ENCODE data around the gene DNAI4.
"Not testable (repeated sequence)": the region's sequence is repeated elsewhere in the genome, so short reads cannot be mapped to it uniquely, and the experiment has no call there.

DNAI4 gene

GRCh38 chr1:66929146-66929688, 4.6 kb upstream of the DNAI4 start:
- no peak for DNase-seq (ENCODE audit: low read depth)

DNA sequence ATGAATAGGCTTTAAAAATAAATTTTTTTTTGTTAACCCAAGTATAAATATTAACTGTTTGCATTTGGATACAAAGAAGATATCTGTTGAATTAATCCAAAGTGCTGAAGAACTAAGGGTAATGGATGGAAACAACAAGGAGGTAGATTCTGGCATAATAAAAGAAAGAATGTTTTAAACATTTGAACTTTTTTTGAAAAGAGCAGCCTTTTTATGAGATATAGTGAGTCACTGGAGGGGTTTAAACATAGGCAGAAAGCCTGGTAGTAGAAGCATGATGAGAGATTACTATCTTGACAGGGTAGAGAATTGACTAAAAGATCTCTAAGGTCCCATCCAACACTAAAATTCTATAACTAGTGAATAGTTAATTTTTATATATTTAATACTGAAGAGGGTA, 2.9 kb upstream of the DNAI4 start:
- no peak for DNase-seq (ENCODE audit: low read depth)

GRCh38 chr1:66925944-66926343, 1.3 kb upstream of the DNAI4 start:
- DNase-seq (ENCODE audit: low read depth), result no peak

DNA sequence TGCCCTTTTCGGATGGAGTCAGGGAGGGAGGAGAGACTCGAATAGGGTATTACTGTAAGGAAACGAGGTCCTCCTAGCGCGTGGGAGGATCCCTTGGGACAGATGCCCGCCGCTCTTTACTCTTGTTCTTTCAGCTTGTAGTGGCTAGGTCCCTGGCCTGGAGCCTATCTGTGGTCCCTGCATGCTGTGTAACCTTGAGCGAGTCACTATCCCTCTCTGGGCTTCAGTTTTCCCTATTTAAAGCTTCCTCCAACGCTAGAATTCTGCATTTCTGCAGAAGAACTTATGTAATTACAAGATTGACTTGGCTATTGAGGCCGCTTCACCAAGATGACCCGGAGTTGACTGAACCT, 878 bp upstream of the DNAI4 start:
- DNase-seq (ENCODE audit: low read depth), result no peak

DNA sequence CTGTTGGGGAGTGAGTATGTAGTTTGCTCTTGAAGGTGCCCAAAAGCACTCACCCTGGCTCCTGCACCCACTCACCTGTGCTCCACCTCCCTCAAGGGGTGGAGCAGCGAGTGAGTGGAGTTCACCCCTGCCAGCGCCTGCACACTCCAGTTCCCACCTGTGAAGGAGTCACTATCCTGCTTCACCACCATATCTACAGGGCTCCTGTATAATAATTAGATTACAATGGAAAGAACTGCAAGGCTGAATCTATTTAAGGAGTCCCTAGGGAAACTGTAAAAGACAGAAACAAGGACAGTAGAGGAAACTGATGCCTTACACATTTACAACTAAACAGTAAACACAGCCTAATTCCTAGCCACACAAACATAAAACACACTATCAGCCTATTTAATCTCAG, 4.1 kb downstream of the DNAI4 start:
- DNase-seq (ENCODE audit: low read depth), result no peak

- DNase-seq (ENCODE audit: low read depth), result no peak
These were observed 4.8 kb downstream of the DNAI4 start for GRCh38 chr1:66919828-66920227.

GRCh38 chr1:66919063-66919462, 5.6 kb downstream of the DNAI4 start:
- DNase-seq (ENCODE audit: low read depth), result no peak

- DNase-seq (ENCODE audit: low read depth), result no peak
These were observed 7.2 kb downstream of the DNAI4 start for GRCh38 chr1:66917476-66917875.

GRCh38 chr1:66916320-66916719, 8.3 kb downstream of the DNAI4 start:
- no peak for DNase-seq (ENCODE audit: low read depth)

GRCh38 chr1:66915203-66915602, 9.5 kb downstream of the DNAI4 start:
- DNase-seq (ENCODE audit: low read depth), result not testable (repeated sequence)

GRCh38 chr1:66893712-66894111, 30.9 kb downstream of the DNAI4 start:
- no peak for DNase-seq (ENCODE audit: low read depth)

GRCh38 chr1:66890621-66891020, 34.0 kb downstream of the DNAI4 start:
- DNase-seq (ENCODE audit: low read depth), result no peak

GRCh38 chr1:66889030-66889429, 35.6 kb downstream of the DNAI4 start:
- no peak for DNase-seq (ENCODE audit: low read depth)

GRCh38 chr1:66876664-66877063, 48.0 kb downstream of the DNAI4 start:
- no peak for DNase-seq (ENCODE audit: low read depth)

DNA sequence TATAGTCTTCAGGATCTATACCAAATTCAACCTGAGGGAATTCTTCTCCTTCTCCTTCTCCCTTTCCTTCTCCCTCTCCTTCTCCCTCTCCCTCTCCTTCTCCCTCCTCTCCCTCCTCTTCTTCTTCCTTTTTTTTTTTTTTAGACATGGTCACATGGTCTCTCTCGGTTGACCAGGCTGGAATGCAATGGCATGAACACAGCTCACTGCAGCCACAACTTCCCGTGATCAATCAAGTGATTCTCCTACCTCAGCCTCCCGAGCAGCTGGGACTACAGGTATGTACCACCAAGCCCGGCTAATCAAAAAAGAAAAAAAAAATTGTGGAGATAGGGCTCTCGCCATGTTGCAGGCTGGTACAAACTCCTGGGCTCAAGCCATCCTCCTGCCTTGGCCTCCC, 51.5 kb downstream of the DNAI4 start:
- DNase-seq (ENCODE audit: low read depth), result no peak

GRCh38 chr1:66872024-66872423, 52.6 kb downstream of the DNAI4 start:
- not testable (repeated sequence) for DNase-seq (ENCODE audit: low read depth)

DNA sequence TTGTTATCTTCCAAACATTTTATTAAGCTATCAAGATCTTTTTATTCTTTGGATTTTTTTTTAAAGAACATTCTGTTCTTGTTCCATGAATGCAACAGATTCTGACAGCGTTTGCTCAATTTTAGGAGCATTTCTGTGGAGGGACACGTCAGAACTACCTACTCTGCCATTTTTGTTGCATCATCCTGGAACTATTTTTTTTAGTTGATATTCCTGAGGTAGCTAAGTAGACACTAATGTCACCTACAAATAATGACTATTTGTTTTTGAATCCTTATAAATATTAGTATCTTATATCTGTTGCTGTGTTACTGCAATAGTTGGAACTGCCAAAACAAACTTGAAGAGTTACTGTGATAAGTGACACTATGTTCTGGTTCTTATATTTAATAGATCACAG, 57.2 kb downstream of the DNAI4 start:
- no peak for DNase-seq (ENCODE audit: low read depth)

DNA sequence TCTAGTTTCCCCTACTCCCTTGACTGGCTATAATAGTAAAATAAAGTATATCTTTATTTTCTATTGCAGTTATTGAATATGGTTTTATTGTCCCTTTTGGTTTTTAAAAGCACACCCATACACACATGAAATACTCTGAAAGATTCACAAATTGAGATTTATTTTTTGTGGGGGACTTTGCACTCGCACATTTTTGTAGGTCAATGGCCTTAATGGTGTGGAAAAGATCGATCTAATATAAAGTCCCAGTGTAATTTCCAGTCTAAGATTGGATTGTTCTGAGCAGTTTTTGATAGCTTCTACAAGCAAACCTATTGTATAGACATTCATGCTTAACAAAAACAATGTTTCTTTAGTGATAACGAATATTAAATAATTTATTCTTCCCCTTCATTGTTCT, 64.1 kb downstream of the DNAI4 start:
- no peak for DNase-seq (ENCODE audit: low read depth)

GRCh38 chr1:66853379-66853778, 71.3 kb downstream of the DNAI4 start:
- no peak for DNase-seq (ENCODE audit: low read depth)

GRCh38 chr1:66852870-66853269, 71.8 kb downstream of the DNAI4 start:
- DNase-seq (ENCODE audit: low read depth), result no peak

DNA sequence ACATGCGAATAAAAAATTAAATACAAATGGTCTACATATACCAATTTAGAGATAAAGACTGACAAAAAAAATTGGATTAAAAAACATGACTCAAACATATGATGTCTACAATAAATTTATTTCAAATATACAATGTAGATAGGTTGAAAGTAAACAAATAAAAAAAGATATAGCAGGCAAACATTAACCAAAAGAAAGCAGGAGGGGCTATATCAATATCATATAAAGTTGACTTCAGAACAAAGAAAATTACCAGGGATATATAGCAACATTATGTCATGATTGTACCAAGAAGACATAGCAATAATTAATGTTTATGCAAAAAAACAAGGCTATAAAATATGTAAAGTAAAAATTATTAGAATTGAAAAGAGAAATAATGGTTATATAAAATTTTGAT, 73.7 kb downstream of the DNAI4 start:
- no peak for DNase-seq (ENCODE audit: low read depth)

DNA sequence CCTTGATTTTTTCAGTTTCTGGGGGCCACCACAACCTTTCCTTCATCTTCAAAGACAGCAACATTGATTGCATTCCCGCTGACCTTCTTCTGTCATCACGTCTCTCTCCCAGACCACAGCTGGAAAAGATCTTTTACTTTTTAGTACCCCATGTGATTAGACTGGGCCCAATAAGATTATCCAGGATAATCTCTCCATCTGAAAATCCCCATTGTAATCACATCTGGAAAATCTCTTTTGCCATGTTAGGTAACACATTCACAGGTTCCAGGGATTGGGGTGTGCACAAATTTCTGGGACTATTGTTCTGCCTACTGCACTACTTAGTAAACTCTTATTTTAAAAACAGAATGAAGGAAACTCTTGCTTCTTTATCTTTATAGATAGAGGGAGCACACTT, 76.5 kb downstream of the DNAI4 start:
- no peak for DNase-seq (ENCODE audit: low read depth)

DNA sequence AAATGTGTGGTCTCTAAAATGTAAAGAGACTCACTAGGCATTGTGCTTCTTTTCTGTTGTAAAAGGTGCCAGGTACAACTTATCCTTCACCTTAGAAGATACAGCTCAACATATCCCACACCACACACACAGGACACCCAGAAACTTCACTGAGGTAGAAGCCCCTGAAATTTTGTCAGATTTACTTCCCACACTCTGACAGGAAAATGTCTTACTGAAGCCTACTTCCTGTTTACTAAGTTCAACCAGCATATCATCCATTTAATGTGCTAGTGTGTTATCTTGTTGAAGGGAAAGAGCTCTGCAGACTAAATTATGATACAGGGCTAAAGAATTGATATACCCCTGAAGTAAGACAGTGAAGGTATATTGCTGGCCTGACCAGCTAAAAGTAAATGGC, 83.7 kb downstream of the DNAI4 start:
- no peak for DNase-seq (ENCODE audit: low read depth)

- no peak for DNase-seq (ENCODE audit: low read depth)
These were observed 89.7 kb downstream of the DNAI4 start for GRCh38 chr1:66834926-66835325.

DNA sequence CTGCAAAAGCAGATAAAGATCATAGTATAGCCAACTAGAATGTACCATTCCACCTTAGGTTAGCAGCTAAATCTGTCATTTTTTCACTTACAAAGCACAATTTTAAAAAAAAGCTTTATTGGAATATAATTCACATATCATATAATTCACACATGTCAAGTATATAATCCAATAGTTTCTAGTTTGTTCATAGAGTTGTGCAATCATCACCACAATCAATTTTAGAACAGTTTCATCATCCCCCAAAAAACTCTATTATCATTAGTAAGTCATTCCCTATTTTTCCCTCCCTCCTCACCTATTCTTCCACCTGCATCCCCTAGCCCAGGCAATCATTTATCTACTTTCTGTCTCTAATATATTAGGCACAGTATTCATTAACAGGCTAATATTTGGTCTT, 91.5 kb downstream of the DNAI4 start:
- DNase-seq (ENCODE audit: low read depth), result no peak
